ENCODE data around the gene SMIM13. TPM values are rescaled to one million over a fixed set of nuclear protein-coding genes. Genes with fewer than 3 reads are reported as not detected.

The SMIM13 gene
- total RNA-seq, 1 donor: 15.5 TPM

GRCh38 chr6:11149551-11149950, 55.9 kb downstream of the SMIM13 start:
- no peak overlapping the region for H3K4me3 ChIP-seq (ENCODE audit: low read depth, low read length)
- TF ChIP-seq CTCF (IDR thresholded peaks at IDR 0.05; ENCODE audit: insufficient read depth, low read depth, low read length): no peak
- no peak for DNase-seq (ENCODE audit: low read depth)

- TF ChIP-seq CTCF (IDR thresholded peaks at IDR 0.05; ENCODE audit: insufficient read depth, low read depth, low read length): no peak
- no peak for DNase-seq (ENCODE audit: low read depth)
- H3K4me3 ChIP-seq (ENCODE audit: low read depth, low read length): no peak overlapping the region
Observed at GRCh38 chr6:11151488-11151887, 57.9 kb downstream of the SMIM13 start.

GRCh38 chr6:11152581-11152980, 58.9 kb downstream of the SMIM13 start:
- no peak for TF ChIP-seq CTCF (IDR thresholded peaks at IDR 0.05; ENCODE audit: insufficient read depth, low read depth, low read length)
- no peak for DNase-seq (ENCODE audit: low read depth)
- H3K4me3 ChIP-seq (ENCODE audit: low read depth, low read length): no peak overlapping the region

- DNase-seq (ENCODE audit: low read depth): no peak
Observed at GRCh38 chr6:11153447-11153846, 59.8 kb downstream of the SMIM13 start.

GRCh38 chr6:11155589-11155988, 62.0 kb downstream of the SMIM13 start:
- DNase-seq (ENCODE audit: low read depth): no peak
- TF ChIP-seq CTCF (IDR thresholded peaks at IDR 0.05; ENCODE audit: insufficient read depth, low read depth, low read length): no peak
- no peak overlapping the region for H3K4me3 ChIP-seq (ENCODE audit: low read depth, low read length)

More at GRCh38 chr6:11153447-11153846, 59.8 kb downstream of the SMIM13 start:
- H3K4me3 ChIP-seq (ENCODE audit: low read depth, low read length): no peak overlapping the region
- TF ChIP-seq CTCF (IDR thresholded peaks at IDR 0.05; ENCODE audit: insufficient read depth, low read depth, low read length): no peak

- no peak for DNase-seq (ENCODE audit: low read depth)
- TF ChIP-seq CTCF (IDR thresholded peaks at IDR 0.05; ENCODE audit: insufficient read depth, low read depth, low read length): no peak
- no peak overlapping the region for H3K4me3 ChIP-seq (ENCODE audit: low read depth, low read length)
Observed at GRCh38 chr6:11160199-11160598, 66.6 kb downstream of the SMIM13 start.

Measured in fibroblast of villous mesenchyme (primary cell).